A549 (cell line): ENCODE results near the gene MED12L. TPM values are rescaled to one million over a fixed set of nuclear protein-coding genes. Genes with fewer than 3 reads are reported as not detected.

Experiments
- ATAC-seq, 2 experiments: fragments of 200-7000 bp in 1 of 2; fragments of >200 bp in 1 of 2; cut with Nextera tagmentation in 1 of 2; cut with Tn5 transposase in 1 of 2; 3 replicates each; pipeline versions ENCODE4 v1.8.0 to v1.9.1; 2018 to 2020; ENCODE audit warnings: mild to moderate bottlenecking in 1 of 2, moderate library complexity in 1 of 2
- CTCF ChIA-PET: fragments of 300-600 bp; sonication (Branson Sonifier 250); formaldehyde crosslinking; extraction: SDS; loops from one replicate; lab custom pipeline; 2021; ENCODE audit warnings: antibody characterized with exemption, inconsistent platforms; lab: Yijun Ruan, JAX
- POLR2A ChIA-PET: fragments of 350-600 bp; formaldehyde crosslinking; extraction: SDS; loops from one replicate; lab custom pipeline; 2021; ENCODE audit warnings: antibody characterized with exemption, inconsistent platforms; lab: Yijun Ruan, JAX
- DNase-seq, 2 experiments: peaks; one replicate each; pipeline versions ENCODE4 v3.0.0 to v3.0.0-alpha.2; 2011 to 2016; ENCODE audit warnings: low read depth in 1 of 2, low spot score in 1 of 2
- FAIRE-seq: peaks from 2 replicates; lab custom pipeline; 2011; peaks lifted over from hg19 to GRCh38; lab: Jason Lieb, UNC
- H3K27ac ChIP-seq, 2 experiments: fragments of >200 bp; sonication (Bioruptor Twin); formaldehyde crosslinking; 3 replicates each; pipeline ENCODE4 v1.5.1; 2016 to 2017
- H3K4me1 ChIP-seq: fragments of >200 bp; sonication (Bioruptor Twin); formaldehyde crosslinking; 3 replicates; pipeline ENCODE4 v1.6.1; 2016
- H3K4me2 ChIP-seq: fragments of >200 bp; sonication (Bioruptor Twin); formaldehyde crosslinking; 3 replicates; pipeline ENCODE4 v1.6.1; 2016
- H3K4me3 ChIP-seq: fragments of >200 bp; sonication (Bioruptor Twin); formaldehyde crosslinking; 3 replicates; pipeline ENCODE4 v1.5.1; 2016
- H3K9me3 ChIP-seq: fragments of >200 bp; sonication (Bioruptor Twin); formaldehyde crosslinking; 3 replicates; pipeline ENCODE4 v1.6.1; 2016
- CEBPB ChIP-seq, 2 experiments: fragments of >200 bp in 1 of 2; sonication (Bioruptor Twin) in 1 of 2; formaldehyde crosslinking in 1 of 2; IDR thresholded peaks; 2 replicates each; pipeline ENCODE4 v1.6.1; 2012 to 2016
- CHD2 ChIP-seq: fragments of 150-350 bp; IDR thresholded peaks from 2 replicates; pipeline ENCODE4 v1.6.1; 2014; ENCODE audit warnings: low read length; ENCODE audit not compliant: partially characterized antibody
- CHD4 ChIP-seq: fragments of 200-600 bp; sonication (generic); IDR thresholded peaks from 2 replicates; pipeline ENCODE4 v1.6.1; 2016; ENCODE audit warnings: antibody characterized with exemption, mild to moderate bottlenecking, borderline replicate concordance
- CTCF ChIP-seq: fragments of >200 bp; sonication (Bioruptor Twin); formaldehyde crosslinking; IDR thresholded peaks from 3 replicates; pipeline ENCODE4 v1.5.1; 2016
- E2F6 ChIP-seq: IDR thresholded peaks from 2 replicates; pipeline ENCODE4 v1.6.1; 2012; ENCODE audit warnings: low read depth, borderline replicate concordance
- EHF ChIP-seq: fragments of 250-450 bp; sonication (Bioruptor Pico); IDR thresholded peaks from 2 replicates; pipeline ENCODE4 v1.5.0; 2020; ENCODE audit warnings: mild to moderate bottlenecking
- EHMT2 ChIP-seq: fragments of 200-600 bp; sonication (generic); IDR thresholded peaks from 2 replicates; pipeline ENCODE4 v1.6.1; 2016; ENCODE audit warnings: antibody characterized with exemption, low read depth, mild to moderate bottlenecking, moderate library complexity
- ELK1 ChIP-seq: fragments of 150-350 bp; IDR thresholded peaks from 2 replicates; pipeline ENCODE4 v1.6.1; 2014; ENCODE audit warnings: low read depth, mild to moderate bottlenecking, low read length
- EP300 ChIP-seq, 2 experiments: fragments of >200 bp; sonication (Bioruptor Twin); formaldehyde crosslinking; IDR thresholded peaks; 2 replicates in 1 of 2; 3 replicates in 1 of 2; pipeline ENCODE4 v1.6.1; 2016 to 2017
- ESRRA ChIP-seq: fragments of 150-350 bp; IDR thresholded peaks from 2 replicates; pipeline ENCODE4 v1.6.1; 2014; ENCODE audit warnings: mild to moderate bottlenecking, low read length, borderline replicate concordance
- FOXS1 ChIP-seq: fragments of 250-450 bp; sonication (Bioruptor Pico); IDR thresholded peaks from 2 replicates; pipeline ENCODE4 v1.5.0; 2020; ENCODE audit warnings: mild to moderate bottlenecking, moderate library complexity
- GATA3 ChIP-seq: IDR thresholded peaks from 2 replicates; pipeline ENCODE4 v1.6.1; 2012; ENCODE audit warnings: borderline replicate concordance
- HEYL ChIP-seq: fragments of 250-450 bp; sonication (Bioruptor Pico); IDR thresholded peaks from 2 replicates; pipeline ENCODE4 v1.8.0; 2021; ENCODE audit warnings: mild to moderate bottlenecking, moderate library complexity
- HMGXB4 ChIP-seq: fragments of 250-450 bp; sonication (Bioruptor Pico); IDR thresholded peaks from 2 replicates; pipeline ENCODE4 v1.5.0; 2021; ENCODE audit warnings: mild to moderate bottlenecking, moderate library complexity, borderline replicate concordance
- JUN ChIP-seq, 2 experiments: fragments of >200 bp; sonication (Bioruptor Twin); formaldehyde crosslinking; IDR thresholded peaks; 2 replicates in 1 of 2; 3 replicates in 1 of 2; pipeline ENCODE4 v1.6.1; 2016 to 2017
- KDM1A ChIP-seq: fragments of 200-600 bp; sonication (generic); IDR thresholded peaks from 2 replicates; pipeline ENCODE4 v1.6.1; 2016; ENCODE audit warnings: low read depth, mild to moderate bottlenecking
- KDM5A ChIP-seq: fragments of 200-600 bp; sonication (generic); IDR thresholded peaks from 2 replicates; pipeline ENCODE4 v1.6.1; 2016; ENCODE audit warnings: antibody characterized with exemption, mild to moderate bottlenecking
- MAFK ChIP-seq: fragments of 450-650 bp; IDR thresholded peaks from 2 replicates; pipeline ENCODE4 v1.6.1; 2014; ENCODE audit not compliant: partially characterized antibody
- MAX ChIP-seq: IDR thresholded peaks from 2 replicates; pipeline ENCODE4 v1.6.1; 2012
- MAZ ChIP-seq: fragments of 150-350 bp; IDR thresholded peaks from 2 replicates; pipeline ENCODE4 v1.6.1; 2014; ENCODE audit warnings: antibody characterized with exemption, low read depth, low read length, borderline replicate concordance
- NPAS2 ChIP-seq: fragments of 250-450 bp; sonication (Bioruptor Pico); IDR thresholded peaks from 2 replicates; pipeline ENCODE4 v1.8.0; 2022; ENCODE audit warnings: mild to moderate bottlenecking, moderate library complexity, borderline replicate concordance
- PHF8 ChIP-seq: fragments of 200-600 bp; sonication (generic); IDR thresholded peaks from 2 replicates; pipeline ENCODE4 v1.6.1; 2016; ENCODE audit warnings: low read depth, mild to moderate bottlenecking, antibody characterized with exemption, moderate library complexity, borderline replicate concordance
- RAD21 ChIP-seq, 2 experiments: fragments of >200 bp in 1 of 2; sonication (Bioruptor Twin) in 1 of 2; formaldehyde crosslinking in 1 of 2; IDR thresholded peaks in 1 of 2; conservative IDR thresholded peaks in 1 of 2; 2 replicates in 1 of 2; 3 replicates in 1 of 2; pipeline ENCODE4 v1.6.1; 2012 to 2018; ENCODE audit warnings: inconsistent platforms in 1 of 2
- RARB ChIP-seq: fragments of 250-450 bp; sonication (Bioruptor Pico); IDR thresholded peaks from 2 replicates; pipeline ENCODE4 v1.8.0; 2021; ENCODE audit warnings: mild to moderate bottlenecking, moderate library complexity
- REST ChIP-seq: fragments of 200-600 bp; sonication (generic); IDR thresholded peaks from 2 replicates; pipeline ENCODE4 v1.6.1; 2016; ENCODE audit warnings: antibody characterized with exemption, mild to moderate bottlenecking, moderate library complexity
- SREBF2 ChIP-seq: fragments of 450-650 bp; IDR thresholded peaks from 2 replicates; pipeline ENCODE4 v1.6.1; 2014; ENCODE audit warnings: mild to moderate bottlenecking, moderate library complexity
- TFCP2L1 ChIP-seq: fragments of 250-450 bp; sonication (Bioruptor Pico); IDR thresholded peaks from 2 replicates; pipeline ENCODE4 v1.5.0; 2021; ENCODE audit warnings: mild to moderate bottlenecking
- TP53 ChIP-seq: fragments of 250-450 bp; sonication (Bioruptor Pico); IDR thresholded peaks from 2 replicates; pipeline ENCODE4 v1.5.0; 2021; ENCODE audit warnings: mild to moderate bottlenecking, moderate library complexity
- ZFP36 ChIP-seq: fragments of 450-650 bp; IDR thresholded peaks from 2 replicates; pipeline ENCODE4 v1.6.1; 2014; ENCODE audit warnings: borderline replicate concordance; ENCODE audit not compliant: partially characterized antibody
- ZSCAN20 ChIP-seq: fragments of 250-450 bp; sonication (Bioruptor Pico); IDR thresholded peaks from 2 replicates; pipeline ENCODE4 v1.8.0; 2022; ENCODE audit warnings: mild to moderate bottlenecking, moderate library complexity
- WGBS: methylation state at CpG from one replicate; pipeline ENCODE4 v1.1.6; 2017; ENCODE audit errors: missing lambda C conversion rate; 5-methylcytosine and 5-hydroxymethylcytosine counted together
- polyA plus RNA-seq, 4 experiments: library from polyadenylated mRNA; depleted of rRNA in 3 of 4; stranded (reverse); fragments of >200 nt; fragmentation: RNase III in 1 of 4; extraction: RNeasy Plus Mini Kit Qiagen cat#74134 plus additional on column Dnase treatment in 1 of 4; gene quantifications; 2 replicates in 3 of 4; 3 replicates in 1 of 4; pipeline ENCODE4 v1.2.3, GENCODE V29; 2011 to 2017

Gene MED12L
- polyA plus RNA-seq, 2 of the 4 experiments (the other 2 are of a cell fraction) = 0.32 to 0.63 TPM

GRCh38 chr3:151403246-151403645 lies 317.8 kb downstream of the MED12L start:
- Histone ChIP-seq H3K27ac (no peak overlapping the region), H3K4me3 (no peak overlapping the region), H3K4me1 (no peaks in the 10 kb centered on the region), H3K9me3 (no peaks in the 10 kb centered on the region), H3K4me2 (no peak overlapping the region)
- WGBS = 76% methylated on average over 2 of the region's 2 CpGs
- FAIRE-seq (no peak), ATAC-seq (no peak), DNase-seq (no peak)
- POLR2A ChIA-PET = no interaction called here
- TF ChIP-seq ZSCAN20 (CRISPR knock-in tag) = no peak
- TF ChIP-seq SREBF2 = no peak
- no peak for TF ChIP-seq CTCF
- TF ChIP-seq KDM1A = no peak
- no peak for TF ChIP-seq EHMT2
- TF ChIP-seq HEYL (CRISPR knock-in tag) = no peak
- no peak for TF ChIP-seq MAZ
- no peak for TF ChIP-seq EHF (CRISPR knock-in tag)
- TF ChIP-seq JUN (IDR thresholded peaks at IDR 0.05) = no peak
- TF ChIP-seq ESRRA = no peak
- TF ChIP-seq EP300 (IDR thresholded peaks at IDR 0.05) = no peak
- TF ChIP-seq MAFK = no peak
- TF ChIP-seq REST = no peak
- TF ChIP-seq RAD21 (conservative IDR thresholded peaks at IDR 0.05 in 1 of 2, IDR thresholded peaks at IDR 0.05 in 1 of 2) = no peak
- TF ChIP-seq CEBPB (IDR thresholded peaks at IDR 0.05) = no peak
- no peak for TF ChIP-seq RARB (CRISPR knock-in tag)
- CTCF ChIA-PET = no interaction called here

- FAIRE-seq (no peak), DNase-seq (no peak), ATAC-seq (no peak)
- 6% methylated on average over 1 of the region's 1 CpG for WGBS
- no peaks in the 10 kb centered on the region for H3K4me1 ChIP-seq
- POLR2A ChIA-PET = no interaction called here
- H3K27ac ChIP-seq = no peak overlapping the region
- no peak overlapping the region for H3K4me2 ChIP-seq
- no peak for TF ChIP-seq ELK1
- TF ChIP-seq TP53 (CRISPR knock-in tag) = no peak
- TF ChIP-seq RARB (CRISPR knock-in tag) = no peak
- TF ChIP-seq CHD4 = no peak
- TF ChIP-seq ESRRA = no peak
- TF ChIP-seq CHD2 = no peak
- TF ChIP-seq NPAS2 = no peak
- TF ChIP-seq MAX = no peak
- TF ChIP-seq PHF8 = no peak
- no peak for TF ChIP-seq FOXS1 (CRISPR knock-in tag)
- no peak for TF ChIP-seq TFCP2L1
- TF ChIP-seq KDM5A = no peak
- no peak for TF ChIP-seq ZFP36
- TF ChIP-seq GATA3 = no peak
- no peak for TF ChIP-seq HEYL (CRISPR knock-in tag)
- no peak for TF ChIP-seq E2F6
- TF ChIP-seq EP300 (IDR thresholded peaks at IDR 0.05) = no peak
- TF ChIP-seq SREBF2 = no peak
- TF ChIP-seq HMGXB4 (CRISPR knock-in tag) = no peak
- TF ChIP-seq JUN (IDR thresholded peaks at IDR 0.05) = no peak
- no peak overlapping the region for H3K4me3 ChIP-seq
- no peaks in the 10 kb centered on the region for H3K9me3 ChIP-seq
- CTCF ChIA-PET = no interaction called here
These were observed 318.9 kb downstream of the MED12L start for GRCh38 chr3:151404316-151404715.
